GM12873 (cell line): Measurements from ENCODE around the gene CNNM4.

ENCODE experiments used
- CTCF ChIP-seq: IDR thresholded peaks from 2 replicates; pipeline ENCODE4 v1.5.1; 2012; ENCODE audit warnings: low read depth, mild to moderate bottlenecking, moderate library complexity, low read length, control low read depth; ENCODE audit not compliant: insufficient read depth; ENCODE audit errors: missing control alignments

The CNNM4 gene

GRCh38 chr2:96768083-96768561 is 7.4 kb downstream of the CNNM4 start:
- TF ChIP-seq CTCF, result no peak

- no peak for TF ChIP-seq CTCF
Measured at GRCh38 chr2:96769814-96770213, 9.1 kb downstream of the CNNM4 start.

- no peak for TF ChIP-seq CTCF
Measured at GRCh38 chr2:96770442-96771202, 9.9 kb downstream of the CNNM4 start.

GRCh38 chr2:96771796-96772618 is 11.3 kb downstream of the CNNM4 start:
- TF ChIP-seq CTCF, result no peak

GRCh38 chr2:96772903-96773671 is 12.4 kb downstream of the CNNM4 start:
- no peak for TF ChIP-seq CTCF

- no peak for TF ChIP-seq CTCF
Measured at GRCh38 chr2:96773922-96774321, 13.2 kb downstream of the CNNM4 start.
